GM11168 (cell line): Measurements from ENCODE around the gene CLPSL1.

ENCODE experiments used
- in situ Hi-C: fragments of 300-500 bp; cut with MboI; formaldehyde crosslinking; loops from one replicate; pipeline ENCODE4 v1.12.0; 2022; ENCODE audit warnings: low sequenced_read_pairs; ENCODE audit not compliant: unreplicated experiment

CLPSL1 gene

GRCh38 chr6:35755278-35755924 lies 25.4 kb upstream of the CLPSL1 start:
- in situ Hi-C loops = no loop called here

- in situ Hi-C loops = no loop called here
Observed at GRCh38 chr6:35757456-35758123, 23.2 kb upstream of the CLPSL1 start.

- in situ Hi-C loops = no loop called here
Observed at GRCh38 chr6:35759426-35759825, 21.4 kb upstream of the CLPSL1 start.

- in situ Hi-C loops = no loop called here
Observed at GRCh38 chr6:35765739-35766138, 15.1 kb upstream of the CLPSL1 start.

GRCh38 chr6:35769211-35769610 lies 11.6 kb upstream of the CLPSL1 start:
- in situ Hi-C loops = no loop called here

GRCh38 chr6:35771343-35771627 lies 9.5 kb upstream of the CLPSL1 start:
- in situ Hi-C loops = no loop called here

- in situ Hi-C loops = no loop called here
Observed at GRCh38 chr6:35774116-35774794, 6.6 kb upstream of the CLPSL1 start.

- in situ Hi-C loops = no loop called here
Observed at GRCh38 chr6:35775031-35775430, 5.8 kb upstream of the CLPSL1 start.

- in situ Hi-C loops = no loop called here
Observed at GRCh38 chr6:35776364-35777215, 4.2 kb upstream of the CLPSL1 start, which contains the start of gene CLPSL2. Gene CLPSL2, plus strand, starts transcription at chr6:35776598. Its CDS starts 21 bp downstream, at chr6:35776619.

GRCh38 chr6:35777356-35778102 lies 3.3 kb upstream of the CLPSL1 start:
- in situ Hi-C loops = no loop called here

- in situ Hi-C loops = no loop called here
Observed at GRCh38 chr6:35778437-35778836, 2.4 kb upstream of the CLPSL1 start.

- in situ Hi-C loops = no loop called here
Observed at GRCh38 chr6:35781290-35781689, 471 bp downstream of the CLPSL1 start.

- in situ Hi-C loops = no loop called here
Observed at GRCh38 chr6:35782424-35782823, 1.6 kb downstream of the CLPSL1 start.

GRCh38 chr6:35784200-35784599 lies 3.4 kb downstream of the CLPSL1 start:
- in situ Hi-C loops = no loop called here

- in situ Hi-C loops = no loop called here
Observed at GRCh38 chr6:35786272-35786671, 5.5 kb downstream of the CLPSL1 start.

- in situ Hi-C loops = no loop called here
Observed at GRCh38 chr6:35786810-35787209, 6.0 kb downstream of the CLPSL1 start.

GRCh38 chr6:35787266-35788218 lies 6.7 kb downstream of the CLPSL1 start:
- in situ Hi-C loops = no loop called here

- in situ Hi-C loops = no loop called here
Observed at GRCh38 chr6:35788423-35788982, 7.7 kb downstream of the CLPSL1 start.

- in situ Hi-C loops = no loop called here
Observed at GRCh38 chr6:35790683-35791082, 9.9 kb downstream of the CLPSL1 start.
